HCT116 (cell line): ENCODE results near the gene IQGAP2. TPM values are rescaled to one million over a fixed set of nuclear protein-coding genes. Genes with fewer than 3 reads are reported as not detected.

Experiments
- ATAC-seq: fragments of 200-7000 bp; cut with Tn5 transposase; 2 replicates; pipeline ENCODE4 v1.9.1; 2020; ENCODE audit warnings: mild to moderate bottlenecking, moderate library complexity
- BruUV-seq: library from RNA; stranded (reverse); fragments of 400-500 nt; replicated peaks from 2 replicates; lab custom pipeline; 2021; lab: Mats Ljungman, UMichigan
- CTCF ChIA-PET: fragments of 300-600 bp; sonication (Branson Sonifier 250); formaldehyde crosslinking; loops from one replicate; lab custom pipeline; 2021; ENCODE audit warnings: antibody characterized with exemption; lab: Charles Lee
- POLR2A ChIA-PET: fragments of 300-600, 350-600 bp; sonication (Branson Sonifier 250); formaldehyde crosslinking; loops from one replicate; lab custom pipeline; 2021; ENCODE audit warnings: antibody characterized with exemption; lab: Charles Lee
- RAD21 ChIA-PET, 2 experiments: fragments of 300-600 bp; sonication (Branson Sonifier 250); formaldehyde crosslinking; loops; one replicate each; lab custom pipeline; 2023; ENCODE audit warnings: low total read pairs in 2 of 2; ENCODE audit not compliant: uncharacterized antibody in 2 of 2, unreplicated experiment in 2 of 2, low non-redundant PET in 1 of 2; lab: Charles Lee
- DNase-seq: peaks from one replicate; pipeline ENCODE4 v3.0.0-alpha.2; 2010; ENCODE audit warnings: low read depth, low spot score
- H2AFZ ChIP-seq: fragments of 200-600 bp; shearing (Covaris generic), sonication (generic); 2 replicates; pipeline ENCODE4 v1.6.1; 2017; ENCODE audit warnings: low read depth, mixed run types, mixed read lengths, antibody characterized with exemption, low read length; ENCODE audit not compliant: poor library complexity, severe bottlenecking
- H3K27ac ChIP-seq: 2 replicates; pipeline ENCODE4 v1.5.1; 2012; ENCODE audit warnings: low read depth, low read length
- H3K27me3 ChIP-seq: fragments of 200-600 bp; sonication (generic); 2 replicates; pipeline ENCODE4 v1.6.1; 2016; ENCODE audit warnings: mixed run types, low read length, mixed read lengths; ENCODE audit not compliant: insufficient read depth
- H3K36me3 ChIP-seq, 2 experiments: fragments of 200-500 bp in 1 of 2; fragments of 200-600 bp in 1 of 2; sonication (Bioruptor generic) in 1 of 2; sonication (generic) in 1 of 2; 2 replicates each; pipeline versions ENCODE4 v1.5.1 to v1.6.1; 2014 to 2016; ENCODE audit warnings: low read length in 2 of 2, inconsistent platforms in 1 of 2, mixed read lengths in 1 of 2, mixed run types in 1 of 2; ENCODE audit not compliant: insufficient read depth in 2 of 2, control insufficient read depth in 1 of 2
- H3K4me1 ChIP-seq, 2 experiments: fragments of 200-600 bp in 1 of 2; sonication (generic) in 1 of 2; 2 replicates each; pipeline versions ENCODE4 v1.5.1 to v1.6.1; 2012 to 2017; ENCODE audit warnings: low read length in 2 of 2, inconsistent platforms in 1 of 2, mild to moderate bottlenecking in 1 of 2, mixed read lengths in 1 of 2, mixed run types in 1 of 2, moderate library complexity in 1 of 2; ENCODE audit not compliant: insufficient read depth in 2 of 2, control insufficient read depth in 1 of 2
- H3K4me2 ChIP-seq: fragments of 200-600 bp; sonication (generic); 2 replicates; pipeline ENCODE4 v1.6.1; 2017; ENCODE audit warnings: mixed run types, low read length, mixed read lengths
- H3K4me3 ChIP-seq, 2 experiments: fragments of 200-600 bp in 1 of 2; sonication (generic) in 1 of 2; replicated peaks in 1 of 2; 2 replicates each; pipeline ENCODE4 v1.5.1; 2011 to 2016; ENCODE audit warnings: low read length in 2 of 2, control low read depth in 1 of 2, low read depth in 1 of 2, mild to moderate bottlenecking in 1 of 2, mixed read lengths in 1 of 2, mixed run types in 1 of 2
- H3K79me2 ChIP-seq: fragments of 200-600 bp; sonication (generic); 2 replicates; pipeline ENCODE4 v1.6.1; 2017; ENCODE audit warnings: mild to moderate bottlenecking, mixed run types, low read length, moderate library complexity, mixed read lengths; ENCODE audit not compliant: insufficient read depth
- H3K9ac ChIP-seq: fragments of 200-600 bp; sonication (generic); 2 replicates; pipeline ENCODE4 v1.6.1; 2016; ENCODE audit warnings: low read length, mixed read lengths
- H3K9me2 ChIP-seq: fragments of 200-600 bp; sonication (generic), shearing (Covaris generic); 2 replicates; pipeline ENCODE4 v1.6.1; 2017; ENCODE audit warnings: mixed run types, mild to moderate bottlenecking, moderate library complexity; ENCODE audit not compliant: insufficient read depth
- H3K9me3 ChIP-seq, 2 experiments: fragments of 200-500 bp in 1 of 2; fragments of 200-600 bp in 1 of 2; sonication (Bioruptor generic) in 1 of 2; sonication (generic) in 1 of 2; 2 replicates each; pipeline ENCODE4 v1.6.1; 2014 to 2017; ENCODE audit warnings: low read length in 2 of 2, mixed read lengths in 2 of 2, inconsistent platforms in 1 of 2, low read depth in 1 of 2, mild to moderate bottlenecking in 1 of 2, mixed run types in 1 of 2, moderate library complexity in 1 of 2; ENCODE audit not compliant: control insufficient read depth in 1 of 2, insufficient read depth in 1 of 2
- H4K20me1 ChIP-seq: fragments of 200-600 bp; sonication (generic), shearing (Covaris generic); 2 replicates; pipeline ENCODE4 v1.6.1; 2017; ENCODE audit warnings: mixed run types, mild to moderate bottlenecking, moderate library complexity; ENCODE audit not compliant: insufficient read depth
- ATF3 ChIP-seq: IDR thresholded peaks from 2 replicates; pipeline ENCODE4 v1.6.1; 2012
- EZH2 ChIP-seq: fragments of 200-600 bp; sonication (generic); IDR thresholded peaks from 2 replicates; pipeline ENCODE4 v1.6.1; 2017; ENCODE audit warnings: antibody characterized with exemption, mixed run types
- MAX ChIP-seq: IDR thresholded peaks from 2 replicates; pipeline ENCODE4 v1.6.1; 2012
- REST ChIP-seq: IDR thresholded peaks from 2 replicates; pipeline ENCODE4 v1.6.1; 2012; ENCODE audit warnings: low read depth
- SIN3A ChIP-seq: IDR thresholded peaks from 2 replicates; pipeline ENCODE4 v1.6.1; 2012; ENCODE audit warnings: low read depth
- intact Hi-C: fragments of 100-400 bp; cut with micrococcal nuclease; formaldehyde crosslinking; loops from 2 replicates; pipeline ENCODE4 v1.10.0; 2022
- total RNA-seq: library from RNA; stranded (reverse); gene quantifications from one replicate; pipeline ENCODE4 v1.2.1, GENCODE V29; 2021; ENCODE audit not compliant: unreplicated experiment

Gene IQGAP2
- total RNA-seq, 1 experiment from 2014 or later: 2.0 TPM

- no peak for TF ChIP-seq REST
- TF ChIP-seq SIN3A: no peak
- TF ChIP-seq EZH2: no peak
- TF ChIP-seq MAX: no peak
- TF ChIP-seq, all 23 proteins: peak for 0
Measured at GRCh38 chr5:76555717-76556116, 152.6 kb downstream of the IQGAP2 start (continued).

GRCh38 chr5:76556511-76557221 lies 153.6 kb downstream of the IQGAP2 start:
- ChIA-PET POLR2A (no interaction called here), RAD21 (no interaction called here)
- ATAC-seq (no peak), DNase-seq (no peak)
- no peak overlapping the region for H3K4me2 ChIP-seq
- no peak overlapping the region for H3K9ac ChIP-seq
- no peak overlapping the region for H3K4me3 ChIP-seq
- no peaks in the 10 kb centered on the region for H3K9me2 ChIP-seq
- no peak overlapping the region for H2AFZ ChIP-seq
- no peaks in the 10 kb centered on the region for H3K36me3 ChIP-seq
- no peaks in the 10 kb centered on the region for H4K20me1 ChIP-seq
- intact Hi-C loops: no loop called here
- H3K27ac ChIP-seq: no peak overlapping the region
- no peaks in the 10 kb centered on the region for H3K79me2 ChIP-seq
- no peaks in the 10 kb centered on the region for H3K27me3 ChIP-seq
- no peaks in the 10 kb centered on the region for H3K4me1 ChIP-seq
- BruUV-seq: no TSS peak
- no peak for TF ChIP-seq ATF3
- TF ChIP-seq, all 23 proteins: peak for 0
- H3K9me3 ChIP-seq: no peaks in the 10 kb centered on the region
- CTCF ChIA-PET: no interaction called here
